Kidney (tissue), 14 donors: Measurements from ENCODE around the gene CCDC7. TPM values are rescaled to one million over a fixed set of nuclear protein-coding genes. Genes with fewer than 3 reads are reported as not detected.
"Not testable (repeated sequence)": the region's sequence is repeated elsewhere in the genome, so short reads cannot be mapped to it uniquely, and the experiment has no call there.

ENCODE experiments used
- DNase-seq, 5 donors: peaks; one replicate each; pipeline ENCODE4 v3.0.0-alpha.2; 2013 to 2020
- FAIRE-seq: peaks from 2 replicates; lab custom pipeline; 2012; peaks lifted over from hg19 to GRCh38; lab: Jason Lieb, UNC
- H3K27ac ChIP-seq, 2 donors: one replicate each; pipeline ENCODE4 v1.7.0; 2013; ENCODE audit warnings: low read depth in 2 of 2, low read length in 2 of 2, inconsistent platforms in 1 of 2
- H3K27me3 ChIP-seq: one replicate; pipeline ENCODE4 v1.7.1; 2013; ENCODE audit warnings: low read length, inconsistent platforms; ENCODE audit not compliant: control insufficient read depth, insufficient read depth
- H3K36me3 ChIP-seq, 3 donors: one replicate each; pipeline versions ENCODE4 v1.7.0 to v1.7.1; 2013; ENCODE audit warnings: low read length in 3 of 3, control low read depth in 1 of 3, inconsistent platforms in 1 of 3; ENCODE audit not compliant: insufficient read depth in 3 of 3, control insufficient read depth in 2 of 3
- H3K4me1 ChIP-seq, 3 donors: one replicate each; pipeline versions ENCODE4 v1.7.0 to v1.7.1; 2013; ENCODE audit warnings: low read length in 3 of 3, inconsistent platforms in 1 of 3, low read depth in 1 of 3; ENCODE audit not compliant: control insufficient read depth in 2 of 3, insufficient read depth in 2 of 3
- H3K4me3 ChIP-seq, 3 donors: one replicate each; pipeline versions ENCODE4 v1.7.0 to v1.8.1; 2013; ENCODE audit warnings: low read length in 3 of 3, control low read depth in 1 of 3, inconsistent platforms in 1 of 3
- H3K9ac ChIP-seq, 3 donors: one replicate each; pipeline versions ENCODE4 v1.7.0 to v1.7.1; 2013; ENCODE audit warnings: low read length in 3 of 3, control low read depth in 1 of 3, inconsistent platforms in 1 of 3
- H3K9me3 ChIP-seq, 3 donors: one replicate each; pipeline versions ENCODE4 v1.7.0 to v1.7.1; 2013; ENCODE audit warnings: low read length in 3 of 3, control low read depth in 1 of 3, inconsistent platforms in 1 of 3; ENCODE audit not compliant: control insufficient read depth in 2 of 3, insufficient read depth in 1 of 3
- CTCF ChIP-seq: IDR thresholded peaks from 3 replicates; pipeline ENCODE4 v1.5.1; 2012; ENCODE audit warnings: mild to moderate bottlenecking, moderate library complexity, borderline replicate concordance; ENCODE audit not compliant: insufficient read depth; ENCODE audit errors: extremely low read depth
- intact Hi-C: fragments of 100-400 bp; cut with DNase I; formaldehyde crosslinking; loops from one replicate; pipeline ENCODE4 v1.11.1; 2022
- polyA plus RNA-seq: library from polyadenylated mRNA; stranded (reverse); fragments of 350-450 nt; fragmentation: Illumina TruSeq; extraction: RNeasy Lipid Tissue Mini Kit (QIAGEN cat#74804); gene quantifications from one replicate; pipeline ENCODE4 v1.2.3, GENCODE V29; 2014; ENCODE audit warnings: low read depth, low replicate concordance; ENCODE audit not compliant: insufficient read depth
- total RNA-seq: library from RNA; stranded (reverse); fragmentation: NEBNext Ultra II Directional; extraction: Animal tissue kit (Norgen Biotek cat#: 25700); gene quantifications from one replicate; pipeline ENCODE4 v1.2.1, GENCODE V29; 2021
- donor health status: control.
- donor health status: control.
- donor health status: control.
- donor health status: control.
- donor health status: control.
- donor health status: DM: yes; HTN: yes; CAD: no.
- donor health status: Normal renal cell carcinoma (clear cell type).

Gene CCDC7
- total and polyA plus RNA-seq, 2 donors from 2014 or later, result 0.84 to 28.0 TPM

- peaks cover 0 to 9% (median 0%) of the 10 kb centered on the region in 3 donors for H3K9me3 ChIP-seq
- H3K27ac ChIP-seq, result no peak overlapping the region
- DNase-seq (no peak), FAIRE-seq (no peak)
- H3K4me1 ChIP-seq, result no peaks in the 10 kb centered on the region
- intact Hi-C loops, result no loop called here
- no peak overlapping the region for H3K9ac ChIP-seq
- no peaks in the 10 kb centered on the region for H3K27me3 ChIP-seq
- no peaks in the 10 kb centered on the region for H3K36me3 ChIP-seq
- no peak overlapping the region for H3K4me3 ChIP-seq
- TF ChIP-seq CTCF, result no peak
These were observed 154.4 kb downstream of the CCDC7 start for GRCh38 chr10:32600317-32600716.

GRCh38 chr10:32601562-32601961, 155.6 kb downstream of the CCDC7 start:
- H3K36me3 ChIP-seq, H3K27me3 ChIP-seq, H3K4me1 ChIP-seq, H3K9me3 ChIP-seq, intact Hi-C loops, H3K4me3 ChIP-seq, H3K9ac ChIP-seq, H3K27ac ChIP-seq, DNase-seq, FAIRE-seq: not testable (repeated sequence)

- Histone ChIP-seq H3K27ac (no peak overlapping the region), H3K4me3 (no peak overlapping the region), H3K9me3 (no peaks in the 10 kb centered on the region), H3K27me3 (no peaks in the 10 kb centered on the region), H3K4me1 (no peaks in the 10 kb centered on the region), H3K9ac (no peak overlapping the region), H3K36me3 (no peaks in the 10 kb centered on the region)
- no peak for TF ChIP-seq CTCF
- intact Hi-C loops, result no loop called here
- FAIRE-seq (no peak), DNase-seq (no peak)
These were observed 159.8 kb downstream of the CCDC7 start for GRCh38 chr10:32605787-32606186.

- intact Hi-C loops, H3K4me3 ChIP-seq, H3K27me3 ChIP-seq, H3K9me3 ChIP-seq, H3K36me3 ChIP-seq, H3K4me1 ChIP-seq, H3K27ac ChIP-seq, FAIRE-seq, H3K9ac ChIP-seq, DNase-seq: not testable (repeated sequence)
These were observed 164.6 kb downstream of the CCDC7 start for GRCh38 chr10:32610543-32610942.

DNA sequence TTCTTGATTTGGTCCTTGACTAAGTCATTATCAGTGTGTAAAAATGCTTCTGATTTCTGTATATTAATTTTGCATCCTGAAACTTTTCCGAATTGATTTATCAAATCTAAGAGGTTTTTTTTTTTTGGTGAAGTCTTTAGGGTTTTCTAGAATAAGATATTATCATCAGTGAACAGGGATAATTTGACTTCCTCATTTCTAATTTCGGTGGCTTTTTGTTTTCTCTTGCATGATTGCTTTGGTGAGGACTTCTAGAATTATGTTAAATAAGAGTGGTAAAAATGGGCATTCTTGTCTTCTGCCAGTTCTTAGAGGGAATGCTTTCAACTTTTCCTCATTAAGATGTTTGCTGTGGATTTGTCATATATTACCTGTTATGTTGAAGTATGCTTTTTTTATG, 170.5 kb downstream of the CCDC7 start:
- no peaks in the 10 kb centered on the region for H3K27me3 ChIP-seq
- H3K9ac ChIP-seq, result no peak overlapping the region
- no peaks in the 10 kb centered on the region for H3K4me1 ChIP-seq
- H3K9me3 ChIP-seq, result peaks cover 0 to 5% (median 0%) of the 10 kb centered on the region in 3 donors
- no peak overlapping the region for H3K27ac ChIP-seq
- intact Hi-C loops, result no loop called here
- H3K36me3 ChIP-seq, result no peaks in the 10 kb centered on the region
- H3K4me3 ChIP-seq, result no peak overlapping the region
- DNase-seq (no peak), FAIRE-seq (no peak)
- TF ChIP-seq CTCF, result no peak
